T-helper 22 cell (primary cell): Measurements from ENCODE around the gene NOL6.
A peak's percentile ranks its signal among the peaks of the same experiment; 100 is the strongest.
"Not testable (repeated sequence)": the region's sequence is repeated elsewhere in the genome, so short reads cannot be mapped to it uniquely, and the experiment has no call there.

Experiments used
- DNase-seq: peaks from one replicate; pipeline ENCODE4 v3.0.0-alpha.2; 2020; ENCODE audit warnings: low read depth

NOL6 gene

GRCh38 chr9:33434317-33435105 lies 39.2 kb downstream of the NOL6 start:
- no peak for DNase-seq

GRCh38 chr9:33433871-33434270 lies 39.9 kb downstream of the NOL6 start:
- DNase-seq = no peak

GRCh38 chr9:33431420-33431819 lies 42.3 kb downstream of the NOL6 start:
- DNase-seq = no peak

GRCh38 chr9:33430942-33431341 lies 42.8 kb downstream of the NOL6 start:
- no peak for DNase-seq

GRCh38 chr9:33429256-33429985 lies 44.3 kb downstream of the NOL6 start:
- no peak for DNase-seq

- peak; percentile 39 for DNase-seq
Measured at GRCh38 chr9:33426843-33427293, 46.9 kb downstream of the NOL6 start.

GRCh38 chr9:33425128-33425533 lies 48.6 kb downstream of the NOL6 start:
- DNase-seq = no peak

- not testable (repeated sequence) for DNase-seq
Measured at GRCh38 chr9:33424492-33424891, 49.2 kb downstream of the NOL6 start.

- DNase-seq = not testable (repeated sequence)
Measured at GRCh38 chr9:33424043-33424442, 49.7 kb downstream of the NOL6 start.

GRCh38 chr9:33419708-33420303 lies 53.9 kb downstream of the NOL6 start:
- DNase-seq = no peak

GRCh38 chr9:33418090-33418489 lies 55.6 kb downstream of the NOL6 start:
- DNase-seq = no peak

GRCh38 chr9:33416996-33417395 lies 56.7 kb downstream of the NOL6 start:
- peak; percentile 20 for DNase-seq

GRCh38 chr9:33415501-33416038 lies 58.2 kb downstream of the NOL6 start:
- peak; percentile 87 for DNase-seq

- no peak for DNase-seq
Measured at GRCh38 chr9:33414889-33415500, 58.7 kb downstream of the NOL6 start.

- DNase-seq = no peak
Measured at GRCh38 chr9:33414268-33414667, 59.5 kb downstream of the NOL6 start.
